Left kidney (tissue), 2 donors: Measurements from ENCODE around the gene FGF18. TPM values are rescaled to one million over a fixed set of nuclear protein-coding genes. Genes with fewer than 3 reads are reported as not detected.
"Not testable (repeated sequence)": the region's sequence is repeated elsewhere in the genome, so short reads cannot be mapped to it uniquely, and the experiment has no call there.

Source experiments
- DNase-seq: peaks from one replicate; pipeline ENCODE4 v3.0.0-alpha.2; 2013
- polyA plus RNA-seq: library from polyadenylated mRNA; unstranded; fragments of 120-200 nt; gene quantifications from one replicate; pipeline ENCODE4 v1.2.1, GENCODE V29; 2013; ENCODE audit not compliant: insufficient read length

FGF18 gene
- polyA plus RNA-seq, 1 donor = 0.25 TPM

GRCh38 chr5:171400169-171400568 lies 19.3 kb upstream of the FGF18 start:
- no peak for DNase-seq

GRCh38 chr5:171401167-171401947 lies 18.1 kb upstream of the FGF18 start:
- no peak for DNase-seq

DNA sequence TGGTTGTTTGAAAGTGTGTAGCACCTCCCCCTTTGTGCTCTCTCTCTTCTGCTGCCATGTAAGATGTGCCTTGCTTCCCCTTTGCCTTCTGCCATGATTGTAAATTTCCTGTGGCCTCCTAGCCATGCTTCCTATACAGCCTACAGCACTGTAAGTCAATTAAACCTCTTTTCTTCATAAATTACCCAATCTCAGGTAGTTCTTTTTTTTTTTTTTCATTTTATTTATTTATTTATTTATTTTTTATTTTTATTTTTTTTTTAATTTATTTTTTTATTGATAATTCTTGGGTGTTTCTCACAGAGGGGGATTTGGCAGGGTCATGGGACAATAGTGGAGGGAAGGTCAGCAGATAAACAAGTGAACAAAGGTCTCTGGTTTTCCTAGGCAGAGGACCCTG lies 16.7 kb upstream of the FGF18 start:
- not testable (repeated sequence) for DNase-seq

DNA sequence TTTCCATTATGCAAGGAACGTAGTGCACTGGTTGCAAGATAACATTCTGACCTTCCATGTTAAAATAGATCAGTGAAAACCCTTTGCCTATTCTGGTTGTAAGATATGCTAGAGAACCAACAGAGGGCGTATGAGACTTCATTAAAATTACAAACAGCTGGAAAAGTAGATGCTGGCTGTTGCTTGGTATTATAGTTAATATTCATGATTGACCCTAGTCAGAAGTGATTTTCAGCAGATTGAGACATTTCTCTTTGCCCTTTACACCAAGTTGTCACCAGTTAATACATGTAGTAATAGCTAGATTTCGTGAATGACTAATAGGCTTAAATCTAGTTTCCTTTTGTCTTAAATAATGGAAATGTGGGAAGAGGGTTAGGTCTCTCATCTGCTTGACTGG lies 13.8 kb upstream of the FGF18 start:
- no peak for DNase-seq

DNA sequence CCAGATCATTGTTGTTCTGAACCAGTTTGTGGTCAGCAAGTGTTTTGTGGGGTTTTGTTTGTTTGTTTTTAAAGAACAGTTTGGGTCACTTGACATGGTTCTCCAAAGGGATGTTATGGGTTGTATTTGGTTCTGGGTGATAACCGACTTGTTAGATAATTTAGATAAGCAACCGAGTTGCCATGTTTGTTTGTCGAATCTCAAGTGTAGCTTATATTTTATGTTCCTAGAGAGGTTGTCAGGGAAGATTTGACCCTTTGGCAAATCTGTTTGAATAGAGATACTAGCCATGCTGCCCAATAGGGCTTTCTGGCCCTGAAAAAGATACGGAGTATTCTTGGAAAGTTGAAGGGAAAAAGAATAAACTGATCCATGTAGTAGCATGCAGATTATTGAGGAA lies 12.2 kb upstream of the FGF18 start:
- no peak for DNase-seq

- no peak for DNase-seq
These were observed 10.0 kb upstream of the FGF18 start for GRCh38 chr5:171409164-171410136.

- no peak for DNase-seq
These were observed 9.3 kb upstream of the FGF18 start for GRCh38 chr5:171410181-171410580.

DNA sequence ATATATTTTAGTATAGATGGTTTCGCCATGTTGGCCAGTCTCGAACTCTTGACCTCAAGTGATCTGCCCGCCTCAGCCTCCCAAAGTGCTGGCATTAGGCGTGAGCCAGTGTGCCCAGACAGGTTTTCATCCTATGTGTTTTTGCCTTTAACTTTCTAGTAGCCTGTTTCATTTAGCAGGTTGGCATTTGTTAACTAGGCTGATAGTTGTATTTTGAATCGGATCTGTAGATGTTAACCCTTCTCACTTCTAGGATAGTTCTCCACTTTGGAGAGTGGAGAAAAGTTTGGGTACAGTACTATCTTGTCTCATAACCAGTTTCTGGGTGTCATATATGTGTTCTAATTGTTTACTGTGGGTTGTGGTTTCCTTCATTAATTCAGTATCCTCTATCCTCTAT lies 7.3 kb upstream of the FGF18 start:
- DNase-seq = no peak

- no peak for DNase-seq
These were observed 6.1 kb upstream of the FGF18 start for GRCh38 chr5:171413153-171413910.

- not testable (repeated sequence) for DNase-seq
These were observed 5.5 kb upstream of the FGF18 start for GRCh38 chr5:171413993-171414392.

DNA sequence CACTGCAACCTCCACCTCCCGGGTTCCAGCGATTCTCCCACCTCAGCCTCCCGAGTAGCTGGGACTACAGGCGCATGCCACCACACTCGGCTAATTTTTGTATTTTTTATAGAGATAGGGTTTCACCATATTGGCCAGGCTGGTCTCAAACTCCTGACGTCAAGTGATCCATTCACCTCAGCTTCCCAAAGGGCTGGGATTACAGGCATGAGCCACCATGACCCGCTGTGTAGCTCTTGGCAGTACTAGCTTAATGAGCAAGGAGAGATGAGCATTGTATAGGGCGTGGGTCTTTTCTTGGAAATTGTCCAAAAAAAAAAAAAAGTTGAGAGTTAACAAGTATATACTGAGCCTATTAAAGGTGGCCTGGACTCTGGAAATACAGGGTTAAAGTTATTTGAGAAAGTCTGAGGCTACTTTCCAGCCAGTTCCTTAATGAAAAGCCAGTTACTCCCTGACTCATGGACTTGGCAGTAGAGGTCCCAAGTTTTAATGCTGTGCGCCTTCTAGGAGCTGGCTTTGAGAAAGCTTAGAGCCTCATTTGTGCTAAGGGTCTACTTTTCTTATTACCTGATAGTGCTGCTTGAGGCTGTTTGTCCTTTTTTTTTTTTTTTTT lies 4.2 kb upstream of the FGF18 start:
- no peak for DNase-seq

DNA sequence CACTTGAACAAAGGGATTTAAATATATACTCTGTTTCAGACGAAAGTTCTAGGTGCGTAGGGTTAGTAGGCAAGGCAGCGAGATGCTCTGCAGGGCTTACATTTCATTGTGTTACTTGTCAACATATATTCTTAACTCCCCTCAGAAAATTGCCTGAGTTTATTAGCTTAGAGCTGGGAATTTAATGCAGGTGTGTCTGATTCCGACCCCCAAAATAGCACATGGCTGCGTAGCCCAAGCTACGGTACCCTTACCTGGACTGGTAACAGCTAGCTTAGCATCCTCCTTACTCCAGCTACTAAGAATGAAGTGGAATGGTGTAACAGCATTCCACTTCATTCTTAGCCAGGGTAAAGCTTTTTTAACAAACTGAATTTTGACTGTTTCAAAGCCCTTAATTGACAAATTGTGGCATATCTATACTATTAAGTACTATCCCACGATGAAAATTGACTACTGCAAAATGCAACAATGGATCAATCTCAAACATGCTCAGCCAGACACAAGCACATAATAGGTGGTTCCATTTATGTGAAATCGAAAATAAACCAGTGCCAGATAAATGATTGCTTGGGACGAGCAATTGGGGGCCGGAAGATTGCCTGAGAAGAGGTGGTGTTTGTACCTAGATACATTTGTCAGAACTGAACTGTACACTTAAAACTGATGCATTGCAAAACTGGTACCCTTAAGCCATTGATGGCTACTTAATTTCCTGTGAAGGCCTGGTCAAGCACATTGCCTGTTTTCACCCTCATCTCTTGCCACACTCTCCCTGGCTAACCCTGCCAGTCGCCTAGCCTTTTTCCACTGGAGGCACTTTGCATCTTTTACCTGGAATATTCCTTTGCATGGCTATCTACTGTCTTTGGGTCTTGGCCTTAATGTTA lies 3.0 kb upstream of the FGF18 start:
- DNase-seq = no peak

DNA sequence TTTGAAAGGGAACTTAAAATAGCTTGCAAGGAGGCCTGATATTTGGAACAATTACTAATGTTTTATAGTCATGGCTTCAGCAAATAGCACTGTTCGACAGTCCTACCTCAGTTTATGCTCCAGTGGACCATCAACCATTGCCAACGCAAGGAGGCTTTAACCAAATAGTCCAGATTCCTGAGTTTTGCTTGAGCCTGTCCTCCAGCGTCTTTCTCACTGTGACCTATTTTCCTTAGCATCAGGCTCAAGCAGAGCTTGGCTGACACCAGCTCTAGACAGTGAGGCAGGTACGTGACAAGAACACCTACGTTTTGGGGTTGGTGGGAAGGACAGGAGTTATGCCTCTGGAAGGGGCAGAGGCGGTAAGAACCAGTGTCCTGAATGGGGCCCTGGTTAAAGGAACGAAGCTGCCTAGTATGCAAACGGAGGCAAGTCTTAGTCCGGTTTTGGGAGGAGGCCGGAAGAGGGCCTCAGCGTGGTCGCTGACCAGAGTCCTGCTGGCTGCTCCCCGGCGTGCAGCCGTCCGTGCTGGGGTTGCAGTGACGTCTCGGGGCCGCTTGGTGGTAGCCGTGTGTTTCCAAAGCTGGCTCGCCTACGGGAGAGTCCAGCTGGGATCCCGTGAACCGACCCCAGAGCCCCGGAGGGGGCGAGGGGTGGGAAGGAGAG lies 998 bp upstream of the FGF18 start:
- DNase-seq = peak; percentile 81

GRCh38 chr5:171419688-171420430 lies 412 bp downstream of the FGF18 start:
- DNase-seq = no peak

DNA sequence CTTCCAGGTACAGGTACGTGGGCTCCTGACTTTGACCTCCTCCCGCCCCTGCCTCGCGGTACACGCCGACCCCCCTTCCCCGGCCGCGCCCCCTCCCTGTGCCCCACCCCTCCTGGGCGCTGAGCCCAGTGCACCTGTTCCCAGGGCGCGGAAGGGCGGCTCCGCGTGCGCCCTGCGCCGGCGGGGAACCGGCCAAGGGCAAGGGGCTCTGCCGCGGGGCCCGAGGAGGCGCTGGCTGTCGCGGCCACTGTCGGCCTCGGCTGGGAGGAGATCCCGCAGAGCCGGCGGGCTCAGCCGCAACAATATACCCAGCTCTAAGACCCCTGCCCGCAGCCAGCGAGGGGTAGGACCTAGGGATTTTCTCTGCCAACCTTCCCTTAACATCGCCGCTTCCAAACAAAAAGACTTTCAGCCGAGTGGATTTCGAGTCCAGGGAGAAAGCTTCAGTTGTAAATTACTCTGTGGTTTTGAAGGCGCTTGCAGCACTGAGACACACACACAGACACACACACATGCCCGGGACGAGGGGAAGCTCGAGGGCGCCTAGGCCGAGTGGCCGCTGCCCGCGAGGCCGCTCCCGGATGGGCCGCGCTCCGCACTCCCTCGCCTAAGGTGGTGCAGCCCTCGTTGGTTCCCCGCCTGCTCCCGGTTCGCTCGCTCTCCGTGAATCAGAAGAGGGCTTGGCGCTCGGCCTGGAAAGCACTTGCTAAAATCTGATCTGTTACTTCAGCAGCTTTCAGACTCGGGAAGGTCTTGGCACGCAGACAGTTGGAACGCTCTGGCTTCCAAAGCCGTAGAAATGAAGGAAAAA lies 1.2 kb downstream of the FGF18 start:
- no peak for DNase-seq

DNA sequence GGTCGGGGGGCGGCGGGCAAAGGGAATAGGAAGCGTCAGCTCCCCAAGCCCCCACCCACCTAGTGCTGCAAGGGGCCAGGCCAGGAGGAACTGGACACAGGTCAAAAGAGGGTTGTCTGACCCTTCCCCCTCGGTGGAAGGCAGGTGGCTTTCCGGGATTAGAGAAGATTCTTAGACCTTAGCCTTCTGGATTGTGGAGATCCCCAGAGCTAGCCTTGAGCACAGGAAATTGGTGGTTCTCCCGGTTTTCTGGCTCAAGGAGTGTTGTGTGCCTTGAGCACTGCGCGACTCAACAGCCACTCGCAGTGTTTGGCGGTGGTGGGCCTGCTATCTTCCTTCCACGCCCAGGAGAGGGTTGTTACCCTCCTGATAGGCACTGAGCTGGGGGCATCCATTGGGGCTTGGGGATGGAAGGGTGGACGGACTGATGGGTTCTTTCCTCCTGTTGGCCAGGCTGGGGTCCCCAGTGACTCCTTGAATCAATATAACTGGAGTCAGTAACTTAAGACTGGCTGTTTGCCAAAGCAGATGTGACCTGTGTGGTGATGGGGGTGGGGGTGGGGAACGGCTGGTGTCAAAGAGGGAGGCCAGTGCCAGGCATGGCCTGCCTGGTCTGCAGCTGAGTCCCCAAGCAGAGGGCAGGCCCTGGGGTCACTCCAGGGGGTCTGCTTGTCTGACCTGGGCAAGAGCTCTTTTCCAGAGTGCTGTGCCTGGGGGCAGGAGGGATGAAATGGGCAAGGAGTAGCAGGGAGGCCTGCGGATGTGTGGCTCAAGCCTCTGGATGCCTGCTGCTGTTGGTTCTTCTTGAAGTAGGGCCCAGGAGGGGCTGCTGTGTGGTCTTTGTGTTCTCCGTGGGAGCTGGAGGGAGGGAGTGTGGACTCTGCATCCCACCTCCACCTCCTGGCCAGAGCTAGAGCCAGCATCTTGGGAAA lies 2.1 kb downstream of the FGF18 start:
- no peak for DNase-seq

DNA sequence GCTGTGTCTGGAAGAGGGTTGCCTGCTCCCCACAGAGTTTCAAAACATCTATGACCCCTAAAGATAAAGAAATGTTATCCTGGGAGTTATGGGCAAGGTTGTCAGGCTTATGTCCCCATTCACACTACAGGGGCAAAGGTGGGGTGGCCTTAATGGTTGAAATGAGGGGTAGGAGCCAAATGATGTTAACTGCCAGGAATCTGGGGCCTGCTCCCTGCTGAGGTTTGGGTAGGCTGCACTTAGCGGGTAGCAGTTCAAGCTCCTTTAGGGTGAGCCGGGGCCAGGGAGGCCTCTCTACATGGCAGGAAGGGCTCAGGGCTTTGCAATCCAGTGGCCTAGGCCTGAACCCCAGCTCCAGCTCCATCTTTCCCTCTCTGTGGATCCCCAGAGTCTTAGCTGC lies 3.0 kb downstream of the FGF18 start:
- no peak for DNase-seq
